ENCODE measurements around the gene HS6ST3.

- TF ChIP-seq POLR2A (IDR thresholded peaks at IDR 0.05; ENCODE audit: low read length), result no peak
- TF ChIP-seq GATA1 (IDR thresholded peaks at IDR 0.05; ENCODE audit: low read depth, low read length), result no peak
These were observed at the start of gene HS6ST3 for GRCh38 chr13:96089749-96090239.
